Hippocampal formation (tissue), 2 donors: ENCODE results near the gene PNMA6F.
"Not testable (repeated sequence)": the region's sequence is repeated elsewhere in the genome, so short reads cannot be mapped to it uniquely, and the experiment has no call there.

Experiments
- DNase-seq, 2 donors: peaks; one replicate each; lab custom pipeline; 2025; lab: John Stamatoyannopoulos, UW

PNMA6F gene

GRCh38 chrX:153302796-153303195 lies 18.8 kb downstream of the PNMA6F start:
- DNase-seq: no peak

GRCh38 chrX:153301746-153302145 lies 19.8 kb downstream of the PNMA6F start:
- no peak for DNase-seq

- no peak for DNase-seq
These were observed 21.7 kb downstream of the PNMA6F start for GRCh38 chrX:153299855-153300254.

GRCh38 chrX:153297376-153297775 lies 24.2 kb downstream of the PNMA6F start:
- no peak for DNase-seq

- DNase-seq: not testable (repeated sequence)
These were observed 28.0 kb downstream of the PNMA6F start for GRCh38 chrX:153293485-153294071.

- DNase-seq: not testable (repeated sequence)
These were observed 32.8 kb downstream of the PNMA6F start for GRCh38 chrX:153288807-153289206.

GRCh38 chrX:153285678-153286077 lies 35.9 kb downstream of the PNMA6F start:
- DNase-seq: not testable (repeated sequence)

- not testable (repeated sequence) for DNase-seq
These were observed 37.6 kb downstream of the PNMA6F start for GRCh38 chrX:153283982-153284381.

- DNase-seq: not testable (repeated sequence)
These were observed 39.8 kb downstream of the PNMA6F start for GRCh38 chrX:153281784-153282183.

- not testable (repeated sequence) for DNase-seq
These were observed 42.3 kb downstream of the PNMA6F start for GRCh38 chrX:153279304-153279703.

- not testable (repeated sequence) for DNase-seq
These were observed 45.5 kb downstream of the PNMA6F start for GRCh38 chrX:153276049-153276448.

GRCh38 chrX:153275418-153275817 lies 46.1 kb downstream of the PNMA6F start:
- DNase-seq: not testable (repeated sequence)

GRCh38 chrX:153272584-153272983 lies 49.0 kb downstream of the PNMA6F start:
- not testable (repeated sequence) for DNase-seq

GRCh38 chrX:153272070-153272469 lies 49.5 kb downstream of the PNMA6F start:
- not testable (repeated sequence) for DNase-seq
